GM15510 (cell line): Measurements from ENCODE around the gene ST6GALNAC6.

Experiments
- POLR2A ChIP-seq: IDR thresholded peaks from 3 replicates; pipeline ENCODE4 v1.6.1; 2011; ENCODE audit warnings: borderline replicate concordance; ENCODE audit not compliant: insufficient read length; ENCODE audit errors: extremely low read depth

The ST6GALNAC6 gene

GRCh38 chr9:127867356-127868277 is 31.8 kb downstream of the ST6GALNAC6 start:
- no peak for TF ChIP-seq POLR2A

- no peak for TF ChIP-seq POLR2A
Measured at GRCh38 chr9:127866535-127866934, 32.9 kb downstream of the ST6GALNAC6 start.

DNA sequence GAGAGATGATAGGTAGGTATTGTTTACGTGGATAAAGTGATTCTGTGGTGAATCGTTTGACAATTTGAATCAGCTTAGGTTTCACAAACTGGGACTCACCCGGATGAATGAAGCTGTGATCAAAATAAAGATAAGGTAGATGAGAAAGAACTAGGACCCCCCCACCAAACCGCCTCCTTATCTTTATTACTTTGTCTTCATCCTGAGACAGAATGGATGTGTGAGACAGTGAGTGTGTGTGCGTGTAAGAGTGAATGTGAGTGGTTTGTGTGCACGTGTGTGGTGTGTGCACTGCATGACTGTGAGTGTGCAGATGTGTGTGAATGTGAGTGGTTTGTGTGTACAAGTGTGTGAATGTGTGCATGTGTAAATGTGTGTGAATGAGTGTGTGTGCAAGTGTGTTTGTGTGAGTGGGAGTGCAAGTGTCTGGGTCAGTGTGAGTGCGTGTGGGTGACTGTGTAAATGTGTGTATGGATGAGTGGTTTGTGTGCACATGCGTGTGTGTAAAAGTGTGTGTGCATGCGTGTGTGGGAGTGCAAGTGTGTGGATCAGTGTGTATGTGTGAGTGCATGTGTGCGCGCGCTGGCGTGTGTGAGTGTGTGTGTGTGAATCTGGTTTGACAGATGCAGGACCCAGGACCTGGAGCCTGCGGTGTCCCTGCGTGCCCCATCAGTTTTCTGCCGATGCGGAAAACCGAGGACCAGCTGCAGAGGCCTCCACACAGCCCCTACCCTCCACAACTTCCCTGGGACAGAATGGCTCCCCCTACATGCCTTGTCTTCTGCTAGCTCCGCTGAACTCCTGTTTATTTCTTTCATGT is 33.5 kb downstream of the ST6GALNAC6 start:
- no peak for TF ChIP-seq POLR2A

DNA sequence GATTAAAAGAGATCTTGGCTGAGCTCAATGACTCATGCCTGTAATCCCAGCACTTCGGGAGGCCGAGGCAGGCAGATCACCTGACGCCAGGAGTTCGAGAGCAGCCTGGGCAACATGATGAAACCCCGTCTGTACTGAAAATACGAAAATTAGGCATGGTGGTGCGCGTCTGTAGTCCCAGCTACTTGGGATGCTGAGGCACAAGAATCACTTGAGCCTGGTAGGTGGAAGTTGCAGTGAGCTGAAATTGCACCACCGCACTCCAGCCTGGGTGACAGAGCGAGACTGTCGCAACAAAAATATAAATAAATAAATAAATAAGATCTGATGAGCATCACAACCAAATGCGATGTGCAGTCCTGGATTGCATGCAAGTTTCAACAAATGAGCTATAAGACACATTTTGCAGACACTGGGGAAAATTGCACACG is 36.2 kb downstream of the ST6GALNAC6 start:
- TF ChIP-seq POLR2A: no peak

GRCh38 chr9:127862075-127863011 is 37.1 kb downstream of the ST6GALNAC6 start:
- no peak for TF ChIP-seq POLR2A

DNA sequence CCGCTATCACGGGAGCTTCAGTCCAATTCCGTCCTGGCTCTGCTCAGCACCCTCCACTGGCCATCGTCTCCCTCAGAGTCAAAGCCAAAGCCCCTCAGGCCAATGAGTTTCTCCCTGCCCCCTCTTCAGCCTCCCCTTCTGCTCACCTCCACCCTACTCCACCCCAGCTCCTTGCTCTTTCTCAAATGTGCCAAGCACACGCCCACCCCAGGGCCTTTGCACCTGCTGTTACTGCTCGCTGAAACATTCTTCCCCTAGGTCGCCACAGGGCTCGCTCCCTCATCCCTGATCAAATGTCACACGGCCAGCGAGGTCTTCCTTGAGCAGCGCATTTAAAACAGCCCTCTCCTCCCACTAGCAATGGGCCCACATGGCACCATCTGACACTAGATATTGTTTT is 38.6 kb downstream of the ST6GALNAC6 start:
- no peak for TF ChIP-seq POLR2A

- no peak for TF ChIP-seq POLR2A
Measured at GRCh38 chr9:127860260-127860659, 39.1 kb downstream of the ST6GALNAC6 start.

DNA sequence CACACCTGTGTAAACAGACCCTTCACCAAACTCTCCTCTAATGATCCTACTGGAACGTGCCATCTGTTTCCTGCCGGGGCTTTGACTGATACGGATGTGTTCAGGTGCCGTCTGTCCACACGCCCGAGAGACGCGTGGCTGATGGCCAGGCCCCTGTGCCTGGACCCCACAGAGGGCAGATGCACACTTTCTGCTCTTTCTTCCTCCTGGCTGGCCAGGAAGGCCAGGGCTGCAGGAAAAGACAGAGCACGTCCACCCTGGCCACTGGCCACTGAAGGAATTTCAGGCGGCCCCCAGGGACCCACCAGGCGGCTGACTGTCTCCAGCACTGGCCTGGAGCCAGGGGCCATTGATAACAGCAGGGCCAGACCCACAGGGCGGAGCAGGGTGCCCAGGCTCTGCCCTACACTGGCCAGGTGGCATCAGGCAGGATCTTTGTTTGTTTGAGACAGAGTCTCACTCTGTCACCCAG is 41.3 kb downstream of the ST6GALNAC6 start:
- TF ChIP-seq POLR2A: no peak

DNA sequence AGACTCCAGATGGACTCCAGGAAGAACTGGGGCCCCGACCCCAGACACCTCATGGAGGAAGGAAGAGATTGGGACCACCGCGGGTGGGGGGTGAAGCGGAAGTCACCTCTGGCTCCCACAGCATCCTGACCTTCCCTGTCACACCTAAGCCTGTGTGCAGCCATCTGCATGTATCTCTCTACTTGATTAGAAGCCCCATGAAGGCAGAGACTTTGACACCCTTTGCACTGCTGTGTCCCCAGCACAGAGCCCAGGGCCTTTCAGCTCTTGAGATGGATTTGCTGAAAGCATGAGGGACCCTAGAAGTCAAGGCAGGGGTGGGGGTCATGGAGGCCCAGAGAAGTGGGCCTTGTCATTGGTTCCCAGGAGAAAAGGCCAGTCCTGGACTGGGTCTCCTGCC is 42.1 kb downstream of the ST6GALNAC6 start:
- no peak for TF ChIP-seq POLR2A

GRCh38 chr9:127856729-127857116 is 42.7 kb downstream of the ST6GALNAC6 start:
- no peak for TF ChIP-seq POLR2A

DNA sequence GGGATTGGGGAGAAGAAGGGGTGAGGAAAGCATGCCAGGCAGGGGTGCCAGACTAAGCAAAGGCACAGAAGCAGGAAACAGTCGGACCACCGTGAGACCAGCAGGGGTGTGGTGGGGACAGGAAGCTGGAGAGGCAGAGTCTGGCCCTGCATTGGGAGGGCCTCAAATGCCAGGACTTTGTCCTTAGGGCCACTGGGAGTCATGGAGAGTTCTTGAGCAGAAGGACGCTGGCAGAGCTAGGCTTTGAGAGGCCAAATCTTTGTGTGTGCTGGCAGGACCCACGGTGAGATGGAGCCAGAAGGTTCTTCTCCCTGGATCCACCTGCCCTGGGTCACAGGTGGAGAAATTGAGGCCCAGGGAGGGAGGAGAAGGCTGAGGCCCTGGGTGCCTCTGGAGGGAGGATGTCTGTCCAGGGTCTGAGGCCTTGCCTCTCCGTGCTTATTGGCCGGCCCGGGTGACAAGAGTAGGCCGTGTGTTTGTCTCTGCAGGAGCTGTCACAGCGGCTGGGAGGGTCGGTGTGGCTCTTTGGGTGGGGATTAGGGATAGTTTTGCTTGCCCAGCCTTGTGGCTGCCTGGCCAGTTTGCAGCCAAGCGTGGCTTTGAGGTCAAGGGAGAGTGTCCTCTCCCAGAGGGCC is 43.2 kb downstream of the ST6GALNAC6 start:
- no peak for TF ChIP-seq POLR2A

DNA sequence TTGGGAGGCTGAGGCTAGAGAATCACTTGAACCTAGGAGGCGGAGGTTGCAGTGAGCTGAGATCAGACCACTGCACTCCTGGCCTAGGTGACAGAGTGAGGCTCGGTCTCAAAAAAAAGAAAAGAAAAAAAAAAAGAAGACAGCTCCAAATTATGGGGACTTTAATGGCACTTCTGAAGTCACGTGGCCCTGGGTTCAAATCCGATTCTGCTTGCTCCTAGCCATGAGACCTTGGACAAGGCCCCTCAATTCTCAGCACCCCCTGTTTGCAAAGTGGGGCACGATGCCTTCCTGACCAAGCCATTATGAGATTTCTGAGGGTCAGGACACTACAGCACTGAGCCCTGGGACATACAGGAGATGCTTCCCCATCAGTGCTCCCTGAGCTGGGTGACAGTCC is 43.9 kb downstream of the ST6GALNAC6 start:
- TF ChIP-seq POLR2A: no peak

- TF ChIP-seq POLR2A: no peak
Measured at GRCh38 chr9:127854960-127855359, 44.4 kb downstream of the ST6GALNAC6 start.
